ENCODE measurements around the gene DCTN2. TPM values are rescaled to one million over a fixed set of nuclear protein-coding genes. Genes with fewer than 3 reads are reported as not detected.

DCTN2 gene
- total and polyA plus RNA-seq, 2 donors (not counting 1 experiment from before 2014, with no cell fraction given): 59.4 to 94.3 TPM

DNA sequence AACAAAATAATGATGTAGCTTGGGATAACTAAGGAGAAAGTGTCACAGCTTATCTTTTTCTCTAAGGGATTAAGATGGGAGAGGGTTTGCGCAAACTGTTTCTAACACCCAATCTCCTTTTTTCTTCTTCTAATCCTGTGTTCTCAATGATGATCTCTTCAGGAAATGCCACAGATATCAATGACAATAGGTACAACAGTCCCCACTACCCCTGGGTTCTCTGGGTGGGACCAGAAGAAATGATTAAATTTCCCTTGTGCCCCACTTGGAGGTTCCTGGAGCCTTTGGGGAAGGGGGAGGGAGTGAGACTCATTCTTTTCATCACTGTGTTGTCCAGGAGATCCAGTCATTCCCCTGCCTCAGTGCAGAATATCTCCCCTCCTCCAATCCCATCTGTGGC lies 35.4 kb upstream of the DCTN2 start:
- H3K4me1 Mint-ChIP-seq: peaks cover 2% of the 10 kb centered on the region
- ATAC-seq (ENCODE audit: low read depth): no peak
- ChIA-PET CTCF (interaction anchor here (0.8 to 7.2 kb wide), 13 partner anchors 10 to 322 kb away, joined by 3 to 122 read pairs (median 17); partner anchors contain the start of genes ARHGEF25, B4GALNT1, PIP4K2C and TSPAN31), POLR2A (no interaction called here)
- H3K4me2 ChIP-seq (replicated peaks; ENCODE audit: low read depth, low read length, poor library complexity, severe bottlenecking): no peak overlapping the region
- H3K27me3 Mint-ChIP-seq: peaks cover 14% of the 10 kb centered on the region
- H3K4me3 Mint-ChIP-seq: no peak overlapping the region
- no peak overlapping the region for H3K4me3 ChIP-seq (ENCODE audit: control extremely low read depth in 1 of 5, extremely low read depth in 1 of 5, insufficient read depth in 1 of 5, low read depth in 2 of 5, low read length in 4 of 5)
- H3K9me3 Mint-ChIP-seq (ENCODE audit: insufficient read depth): no peaks in the 10 kb centered on the region
- peaks cover 0 to 3% of the 10 kb centered on the region in 2 donors for H3K4me1 ChIP-seq (ENCODE audit: control insufficient read depth in 2 of 2, insufficient read depth in 2 of 2, low read length in 2 of 2)
- intact Hi-C loops (cut with micrococcal nuclease): loop anchor here (2.0 kb wide), 1 partner anchor 60 kb away; the partner anchor contains the start of gene MBD6
- DNase-seq: no peak
- H3K36me3 ChIP-seq (replicated peaks in 1 of 2; ENCODE audit: control extremely low read depth in 1 of 2, control insufficient read depth in 1 of 2, extremely low read depth in 1 of 2, insufficient read depth in 2 of 2, low read length in 1 of 2): no peaks in the 10 kb centered on the region
- no CpG with 5 or more reads among the region's 1 CpG for WGBS (ENCODE audit: insufficient coverage)
- H3K9ac ChIP-seq (ENCODE audit: low read length): no peak overlapping the region
- no peak overlapping the region for H3K27ac Mint-ChIP-seq
- H3K27ac ChIP-seq (ENCODE audit: low read length in 2 of 2): no peak overlapping the region
- H3K27me3 ChIP-seq (replicated peaks in 1 of 4; ENCODE audit: control extremely low read depth in 1 of 4, control insufficient read depth in 3 of 4, insufficient read depth in 4 of 4, low read length in 3 of 4): peaks cover 0 to 41% (median 5%) of the 10 kb centered on the region in 4 experiments
- H3K9me3 ChIP-seq (ENCODE audit: control extremely low read depth in 1 of 3, control insufficient read depth in 2 of 3, insufficient read depth in 1 of 3, low read length in 2 of 3): no peaks in the 10 kb centered on the region
- TF ChIP-seq EZH2 (IDR thresholded peaks at IDR 0.05; ENCODE audit: borderline replicate concordance, insufficient read depth, low read depth, low read length, poor library complexity, severe bottlenecking): no peak
- TF ChIP-seq, protein P1, sequence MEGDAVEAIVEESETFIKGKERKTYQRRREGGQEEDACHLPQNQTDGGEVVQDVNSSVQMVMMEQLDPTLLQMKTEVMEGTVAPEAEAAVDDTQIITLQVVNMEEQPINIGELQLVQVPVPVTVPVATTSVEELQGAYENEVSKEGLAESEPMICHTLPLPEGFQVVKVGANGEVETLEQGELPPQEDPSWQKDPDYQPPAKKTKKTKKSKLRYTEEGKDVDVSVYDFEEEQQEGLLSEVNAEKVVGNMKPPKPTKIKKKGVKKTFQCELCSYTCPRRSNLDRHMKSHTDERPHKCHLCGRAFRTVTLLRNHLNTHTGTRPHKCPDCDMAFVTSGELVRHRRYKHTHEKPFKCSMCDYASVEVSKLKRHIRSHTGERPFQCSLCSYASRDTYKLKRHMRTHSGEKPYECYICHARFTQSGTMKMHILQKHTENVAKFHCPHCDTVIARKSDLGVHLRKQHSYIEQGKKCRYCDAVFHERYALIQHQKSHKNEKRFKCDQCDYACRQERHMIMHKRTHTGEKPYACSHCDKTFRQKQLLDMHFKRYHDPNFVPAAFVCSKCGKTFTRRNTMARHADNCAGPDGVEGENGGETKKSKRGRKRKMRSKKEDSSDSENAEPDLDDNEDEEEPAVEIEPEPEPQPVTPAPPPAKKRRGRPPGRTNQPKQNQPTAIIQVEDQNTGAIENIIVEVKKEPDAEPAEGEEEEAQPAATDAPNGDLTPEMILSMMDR (IDR thresholded peaks at IDR 0.05): no peak
- H3K79me2 ChIP-seq (ENCODE audit: control insufficient read depth, insufficient read depth, low read length): no peaks in the 10 kb centered on the region
- no peak overlapping the region for H2AFZ ChIP-seq (ENCODE audit: insufficient read depth, low read depth, low read length, poor library complexity, severe bottlenecking)
- H4K20me1 ChIP-seq (ENCODE audit: control insufficient read depth, insufficient read depth, low read length, poor library complexity, severe bottlenecking): no peaks in the 10 kb centered on the region

DNA sequence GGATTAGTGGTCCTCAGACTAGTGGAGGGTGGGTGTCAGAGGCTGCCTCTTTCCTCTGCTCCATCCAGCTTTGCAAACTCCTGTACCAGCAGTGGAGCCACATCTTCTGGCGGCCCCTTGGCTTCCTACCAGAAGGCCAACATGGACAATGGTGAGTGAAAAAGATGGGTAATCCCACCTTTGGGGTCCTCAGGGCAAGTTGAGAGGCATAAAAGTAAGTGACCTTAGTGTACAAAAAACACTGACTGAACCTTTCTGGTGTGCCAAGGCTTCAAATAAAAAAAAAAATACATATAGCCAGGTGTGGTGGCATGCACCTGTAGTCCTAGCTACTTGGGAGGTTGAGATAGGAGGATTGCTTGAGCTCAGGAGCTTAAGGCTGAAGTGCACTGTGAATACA lies 34.8 kb upstream of the DCTN2 start:
- Histone ChIP-seq H3K4me1 (ENCODE audit: control insufficient read depth in 2 of 2, insufficient read depth in 2 of 2, low read length in 2 of 2) (peaks cover 0 to 3% of the 10 kb centered on the region in 2 donors), H3K36me3 (replicated peaks in 1 of 2; ENCODE audit: control extremely low read depth in 1 of 2, control insufficient read depth in 1 of 2, extremely low read depth in 1 of 2, insufficient read depth in 2 of 2, low read length in 1 of 2) (no peaks in the 10 kb centered on the region), H3K4me3 (ENCODE audit: control extremely low read depth in 1 of 5, extremely low read depth in 1 of 5, insufficient read depth in 1 of 5, low read depth in 2 of 5, low read length in 4 of 5) (no peak overlapping the region), H4K20me1 (ENCODE audit: control insufficient read depth, insufficient read depth, low read length, poor library complexity, severe bottlenecking) (no peaks in the 10 kb centered on the region), H3K9ac (ENCODE audit: low read length) (no peak overlapping the region), H3K79me2 (ENCODE audit: control insufficient read depth, insufficient read depth, low read length) (no peaks in the 10 kb centered on the region), H3K27ac (ENCODE audit: low read length in 2 of 2) (no peak overlapping the region), H3K9me3 (ENCODE audit: control extremely low read depth in 1 of 3, control insufficient read depth in 2 of 3, insufficient read depth in 1 of 3, low read length in 2 of 3) (no peaks in the 10 kb centered on the region), H3K4me2 (replicated peaks; ENCODE audit: low read depth, low read length, poor library complexity, severe bottlenecking) (no peak overlapping the region), H2AFZ (ENCODE audit: insufficient read depth, low read depth, low read length, poor library complexity, severe bottlenecking) (no peak overlapping the region), H3K27me3 (replicated peaks in 1 of 4; ENCODE audit: control extremely low read depth in 1 of 4, control insufficient read depth in 3 of 4, insufficient read depth in 4 of 4, low read length in 3 of 4) (peaks cover 0 to 41% (median 5%) of the 10 kb centered on the region in 4 experiments)
- POLR2A ChIA-PET: no interaction called here
- Mint-ChIP-seq H3K4me3 (no peak overlapping the region), H3K27me3 (peaks cover 14% of the 10 kb centered on the region), H3K9me3 (ENCODE audit: insufficient read depth) (no peaks in the 10 kb centered on the region), H3K4me1 (peaks cover 2% of the 10 kb centered on the region), H3K27ac (no peak overlapping the region)
- DNase-seq: no peak
- TF ChIP-seq, protein P1 (IDR thresholded peaks at IDR 0.05): no peak
- no peak for TF ChIP-seq EZH2 (IDR thresholded peaks at IDR 0.05; ENCODE audit: borderline replicate concordance, insufficient read depth, low read depth, low read length, poor library complexity, severe bottlenecking)
- 100% methylated on average over 1 of the region's 1 CpG for WGBS (ENCODE audit: insufficient coverage)
- intact Hi-C loops (cut with micrococcal nuclease): loop anchor here (2.0 kb wide), 1 partner anchor 59 kb away; the partner anchor contains the start of gene MBD6
- ATAC-seq (ENCODE audit: low read depth): no peak
- CTCF ChIA-PET: interaction anchor here (1.3 to 7.2 kb wide), 8 partner anchors 11 to 111 kb away, joined by 3 to 122 read pairs (median 24); partner anchors contain the start of genes ARHGEF25, B4GALNT1 and PIP4K2C
